Epidermal melanocyte (primary cell): Measurements from ENCODE around the gene FOXF2.

Source experiments
- DNase-seq: peaks from one replicate; pipeline ENCODE4 v3.0.0; 2011; ENCODE audit warnings: low spot score; ENCODE audit not compliant: insufficient read length

Gene FOXF2

GRCh38 chr6:1378065-1379016 lies 11.0 kb upstream of the FOXF2 start:
- no peak for DNase-seq

GRCh38 chr6:1379017-1379787 lies 10.2 kb upstream of the FOXF2 start:
- DNase-seq = no peak

GRCh38 chr6:1379788-1380147 lies 9.6 kb upstream of the FOXF2 start:
- DNase-seq = no peak

GRCh38 chr6:1380625-1381427 lies 8.6 kb upstream of the FOXF2 start:
- DNase-seq = no peak

- no peak for DNase-seq
Observed at GRCh38 chr6:1381481-1382330, 7.7 kb upstream of the FOXF2 start.

- no peak for DNase-seq
Observed at GRCh38 chr6:1382331-1382882, 7.0 kb upstream of the FOXF2 start.

GRCh38 chr6:1382883-1383728 lies 6.3 kb upstream of the FOXF2 start:
- DNase-seq = no peak

- DNase-seq = no peak
Observed at GRCh38 chr6:1383729-1384548, 5.4 kb upstream of the FOXF2 start.

GRCh38 chr6:1384549-1385128 lies 4.7 kb upstream of the FOXF2 start:
- no peak for DNase-seq

- no peak for DNase-seq
Observed at GRCh38 chr6:1385129-1386037, 4.0 kb upstream of the FOXF2 start.

GRCh38 chr6:1386038-1386709 lies 3.2 kb upstream of the FOXF2 start:
- DNase-seq = no peak

- no peak for DNase-seq
Observed at GRCh38 chr6:1387538-1387875, 1.9 kb upstream of the FOXF2 start.

GRCh38 chr6:1387876-1388629 lies 1.3 kb upstream of the FOXF2 start:
- no peak for DNase-seq

GRCh38 chr6:1388630-1389368 lies 577 bp upstream of the FOXF2 start:
- no peak for DNase-seq
